Muscle of arm (tissue), 12 donors: ENCODE results near the gene CRISPLD2. TPM values are rescaled to one million over a fixed set of nuclear protein-coding genes. Genes with fewer than 3 reads are reported as not detected.

Source experiments
- DNase-seq: peaks from one replicate; pipeline ENCODE4 v3.0.0-alpha.2; 2013
- polyA plus RNA-seq, 12 donors: library from polyadenylated mRNA; unstranded; fragments of 120-200 nt; gene quantifications; one replicate each; pipeline ENCODE4 v1.2.1, GENCODE V29; 2013; ENCODE audit not compliant: insufficient read length in 12 of 12

CRISPLD2 gene
- polyA plus RNA-seq, 12 donors: 4.8 to 13.1 (median 6.9) TPM; not detected in 1

- DNase-seq: no peak
These were observed 63.5 kb downstream of the CRISPLD2 start for GRCh38 chr16:84883301-84883700.

DNA sequence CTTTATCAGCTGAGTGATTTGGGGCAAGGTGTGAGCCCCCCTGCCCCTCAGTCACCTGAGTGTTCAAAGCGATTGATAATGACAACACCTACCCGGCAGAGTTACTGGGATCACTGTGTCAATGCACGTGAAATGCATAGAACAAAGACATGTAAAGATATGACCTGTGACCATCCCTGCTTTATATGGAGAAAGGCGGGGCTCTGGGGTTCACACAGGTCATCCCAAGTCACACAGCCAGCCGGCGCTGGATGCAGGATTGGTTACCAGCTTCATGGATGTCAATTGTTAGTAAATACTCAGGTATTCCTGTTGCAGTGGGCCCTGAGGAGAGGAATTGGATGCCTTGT is 64.4 kb downstream of the CRISPLD2 start:
- no peak for DNase-seq

DNA sequence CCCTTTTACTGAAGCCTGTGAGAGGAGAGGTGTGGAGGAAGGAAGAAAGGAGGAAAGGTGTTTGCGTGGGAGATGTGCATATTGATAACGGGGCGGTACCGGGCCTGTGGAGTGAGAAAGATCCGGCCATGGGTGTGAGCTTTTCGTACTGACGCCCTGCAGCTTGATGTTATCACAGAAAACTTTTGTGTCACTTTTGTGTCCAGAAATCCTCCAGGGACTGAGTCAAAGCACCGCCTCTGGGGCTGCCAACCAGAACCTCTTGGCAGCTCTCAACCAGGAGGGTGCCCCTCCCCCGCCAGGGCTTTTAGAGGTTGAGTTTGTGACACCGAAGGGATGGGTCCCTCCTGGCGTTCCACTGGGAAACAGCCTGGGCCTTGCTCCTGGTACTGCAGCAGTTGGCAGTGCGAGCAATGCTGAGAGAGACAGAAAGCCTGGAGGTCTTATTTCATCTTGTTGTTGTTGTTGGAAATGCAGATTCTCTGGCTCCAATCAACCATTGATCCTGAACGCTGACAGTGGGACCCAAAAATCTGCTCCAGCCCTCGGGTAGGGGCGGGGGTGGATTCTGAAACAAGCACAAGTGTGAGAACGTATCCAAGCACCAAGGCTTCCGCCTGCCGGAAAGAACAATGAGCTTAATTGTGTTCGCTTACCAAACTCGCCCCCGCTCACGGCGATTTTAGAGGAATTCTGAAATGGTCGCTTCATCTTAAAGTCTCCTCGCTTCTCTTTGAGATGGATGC is 65.0 kb downstream of the CRISPLD2 start:
- no peak for DNase-seq

DNA sequence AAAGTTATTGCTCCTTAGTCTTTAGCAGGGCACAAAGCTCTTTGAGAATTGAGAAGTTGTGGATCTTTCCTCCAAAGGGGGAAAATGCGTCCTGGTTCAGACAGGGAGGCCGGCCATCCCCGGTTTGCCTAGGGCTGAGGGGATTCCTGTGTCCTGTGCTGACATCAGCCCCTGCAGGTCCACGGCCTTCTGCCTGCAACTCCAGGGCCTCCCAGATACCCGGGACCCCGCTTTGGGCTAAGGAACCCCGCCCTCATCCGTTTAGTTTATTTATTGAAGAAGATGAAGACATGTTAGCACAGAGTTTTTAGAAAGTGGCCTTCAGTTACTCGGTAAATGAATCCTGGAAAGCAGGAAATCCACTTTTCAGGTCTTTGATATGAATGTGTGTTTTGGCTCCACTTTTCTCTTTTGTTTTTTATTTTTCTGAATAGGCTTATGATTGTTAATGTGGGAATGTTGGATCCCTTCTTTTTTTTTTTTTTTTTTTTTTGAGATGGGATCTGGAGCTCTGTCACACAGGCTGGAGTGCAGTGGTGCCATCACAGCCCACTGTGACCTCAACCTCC is 65.6 kb downstream of the CRISPLD2 start:
- no peak for DNase-seq

DNA sequence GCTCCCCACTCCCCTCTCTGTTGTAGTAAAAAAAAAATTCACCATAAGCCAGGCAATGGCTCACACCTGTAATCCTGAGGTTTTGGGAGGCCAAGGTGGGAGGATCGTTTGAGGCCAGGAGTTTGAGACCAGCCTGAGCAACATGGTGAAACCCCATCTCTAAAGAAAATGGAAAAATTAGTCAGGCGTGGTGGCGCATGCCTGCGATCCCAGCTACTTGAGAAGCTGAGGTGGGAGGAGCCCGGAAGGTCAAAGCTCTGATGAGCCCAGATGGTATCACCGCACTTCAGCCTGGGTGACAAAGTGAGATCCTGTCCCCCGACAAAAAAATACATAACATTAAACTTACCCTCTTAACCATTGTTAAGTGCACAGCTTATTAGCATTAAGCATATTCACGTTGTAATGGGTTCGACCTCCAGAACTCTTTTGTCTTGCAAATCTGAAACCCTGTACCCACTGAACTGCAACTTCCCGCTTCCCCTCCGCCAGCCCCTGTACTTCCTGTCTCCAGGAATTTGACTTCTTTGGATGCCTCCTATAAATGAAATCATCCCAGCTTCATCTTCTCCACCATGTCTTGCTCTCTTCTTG is 66.8 kb downstream of the CRISPLD2 start:
- DNase-seq: no peak

DNA sequence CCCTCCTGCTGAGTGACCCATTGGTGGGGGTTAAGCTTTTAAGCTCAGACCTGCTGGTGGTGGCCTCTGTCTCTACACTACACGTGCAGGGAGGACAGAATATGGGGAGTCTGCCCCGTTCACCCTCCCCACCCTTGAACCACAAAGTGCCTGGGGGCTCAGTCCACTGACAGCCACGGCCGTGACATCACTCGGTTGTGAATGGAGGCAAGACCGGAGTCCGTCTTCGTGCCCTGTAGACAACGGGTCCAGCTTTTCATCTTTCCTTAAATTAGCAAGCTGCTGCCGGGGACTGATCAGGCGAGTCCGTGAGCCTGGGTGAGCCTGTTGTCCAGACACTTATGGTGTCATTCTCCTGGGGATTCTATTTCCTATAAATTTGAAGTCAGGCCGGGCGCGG is 67.4 kb downstream of the CRISPLD2 start:
- no peak for DNase-seq

- DNase-seq: no peak
These were observed 68.7 kb downstream of the CRISPLD2 start for GRCh38 chr16:84888450-84888849.

DNA sequence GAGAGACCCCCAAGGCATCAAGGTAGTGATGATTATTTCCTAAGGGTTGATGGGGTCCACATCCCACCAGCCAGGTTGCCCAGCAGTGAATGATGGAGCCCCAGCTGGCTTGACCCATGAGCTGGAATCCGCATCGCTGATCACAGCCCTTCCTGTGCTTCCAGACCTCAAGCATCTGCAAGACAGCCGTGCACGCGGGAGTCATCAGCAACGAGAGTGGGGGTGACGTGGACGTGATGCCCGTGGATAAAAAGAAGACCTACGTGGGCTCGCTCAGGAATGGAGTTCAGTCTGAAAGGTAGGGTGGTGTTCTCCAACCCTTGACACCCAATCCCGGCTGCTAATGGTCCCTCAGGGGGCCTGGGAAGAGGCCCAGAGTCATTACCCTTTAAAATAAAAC is 69.3 kb downstream of the CRISPLD2 start:
- DNase-seq: no peak

DNA sequence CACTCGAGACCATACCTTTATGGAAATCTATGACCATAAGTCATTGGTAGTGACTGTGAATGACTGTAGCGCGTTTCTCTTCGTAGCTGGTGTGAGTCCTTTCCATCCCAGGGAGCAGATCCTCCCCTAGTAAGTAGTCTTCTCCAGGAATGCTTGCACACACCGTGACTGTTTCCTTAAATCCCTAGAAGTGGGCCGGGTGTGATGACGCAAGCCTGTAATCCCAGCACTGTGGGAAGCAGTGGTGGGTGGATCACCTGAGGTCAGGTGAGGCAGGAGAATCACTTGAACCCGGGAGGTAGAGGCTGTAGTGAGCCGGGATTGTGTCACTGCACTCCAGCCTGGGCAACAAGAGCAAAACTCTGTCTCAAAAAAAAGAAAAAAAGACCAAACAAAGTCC is 70.6 kb downstream of the CRISPLD2 start:
- DNase-seq: no peak

DNA sequence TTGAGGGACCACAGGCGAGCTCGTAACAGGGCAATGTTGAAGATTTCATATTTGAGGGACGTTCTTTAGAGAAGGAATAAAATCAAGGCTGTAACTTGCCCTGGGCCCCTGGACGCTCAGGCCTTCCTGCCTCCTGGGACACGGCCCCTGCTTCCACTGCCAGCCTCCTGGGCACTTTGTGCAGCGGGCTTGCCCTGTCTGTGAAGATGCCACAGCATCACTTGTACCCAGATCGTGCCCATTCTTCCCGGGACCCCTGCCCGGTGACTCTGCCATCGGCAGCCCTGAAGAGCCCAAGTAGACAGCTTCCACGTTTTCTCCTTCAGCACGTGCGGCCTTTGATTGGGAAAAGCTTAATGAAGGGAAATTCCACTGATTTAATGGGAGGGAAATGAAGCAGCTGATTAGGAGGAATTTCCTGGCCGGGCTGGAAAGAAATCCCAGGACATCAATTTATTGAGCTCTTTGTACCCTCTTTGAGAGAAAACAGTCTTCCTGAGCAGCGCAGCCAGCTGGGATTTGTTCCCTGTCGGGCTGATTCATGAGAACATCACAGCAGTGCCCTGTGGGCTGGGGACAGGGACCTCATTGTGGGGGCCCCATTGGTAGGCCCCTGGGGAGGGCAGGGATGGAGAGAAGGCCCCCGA is 71.5 kb downstream of the CRISPLD2 start:
- DNase-seq: no peak

DNA sequence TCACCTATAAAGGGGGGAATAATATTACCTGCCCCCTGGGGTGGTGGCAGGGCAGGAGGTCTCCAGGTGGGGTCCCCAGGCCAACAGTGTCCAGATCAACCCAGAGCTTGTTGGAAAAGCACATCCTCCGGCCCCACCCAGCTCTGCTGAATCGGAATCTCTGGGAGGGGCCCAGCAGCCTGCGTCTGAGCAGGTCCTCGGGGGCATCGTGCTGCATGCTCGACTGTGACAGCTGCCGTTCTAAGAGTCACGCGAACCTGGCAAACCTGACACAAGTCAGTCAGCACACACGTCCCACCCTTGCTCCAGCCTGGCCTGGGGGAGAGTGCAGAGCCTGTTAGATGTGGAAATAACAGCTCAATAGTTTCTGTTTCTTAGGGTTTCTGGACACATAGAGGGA is 72.3 kb downstream of the CRISPLD2 start:
- no peak for DNase-seq

DNA sequence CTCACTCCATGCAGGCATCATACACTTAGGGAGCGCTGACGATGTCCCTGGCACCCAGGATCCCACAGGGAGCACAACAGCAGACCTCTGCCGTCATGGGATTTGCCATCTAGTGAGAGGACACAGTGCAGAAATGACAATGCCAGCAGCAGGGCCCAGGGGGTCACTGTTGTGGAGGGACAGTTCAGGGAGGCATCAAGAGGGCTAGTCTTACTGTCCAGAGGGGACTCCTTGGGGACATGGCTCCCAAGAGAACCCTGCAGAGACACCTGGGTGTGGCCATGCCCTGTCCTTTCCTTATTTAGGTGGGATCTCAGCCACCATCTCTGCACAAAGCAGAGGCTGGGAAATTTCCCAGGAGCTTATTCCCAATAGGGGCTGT is 73.7 kb downstream of the CRISPLD2 start:
- no peak for DNase-seq

DNA sequence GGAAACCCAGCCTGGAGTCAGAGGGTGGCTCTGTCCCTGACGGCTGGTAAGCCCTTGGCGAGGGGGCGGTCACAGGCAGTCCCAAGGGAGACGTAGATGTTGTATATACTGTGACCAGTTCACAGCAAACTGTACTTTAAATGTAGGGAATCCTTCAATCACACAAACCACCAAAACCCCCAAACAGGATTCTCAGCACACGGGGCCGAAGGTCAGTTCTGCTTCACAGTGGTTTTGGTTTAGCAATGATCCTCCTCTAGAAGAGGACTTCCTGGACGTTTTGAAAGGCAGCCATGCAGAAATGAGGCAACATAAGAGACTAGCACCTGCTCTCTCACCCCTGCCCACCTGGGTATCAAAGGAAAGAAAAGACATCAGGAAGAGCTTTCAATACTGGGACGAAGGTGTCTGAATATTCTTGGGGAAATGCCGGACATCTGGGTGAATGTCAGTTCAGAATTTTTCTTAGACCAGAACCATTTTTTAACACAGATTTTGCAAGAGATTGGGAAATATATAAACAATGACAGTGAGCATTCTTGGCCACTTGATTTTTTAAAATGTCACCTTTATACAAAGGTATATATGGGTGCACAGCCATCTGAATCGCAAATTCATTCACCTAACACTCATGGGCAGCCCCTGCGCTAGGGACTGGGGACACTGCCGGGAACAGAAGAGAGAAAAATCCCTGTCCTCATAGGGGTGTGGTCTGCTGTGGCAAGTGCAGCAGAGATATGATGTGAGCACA is 74.2 kb downstream of the CRISPLD2 start:
- no peak for DNase-seq

DNA sequence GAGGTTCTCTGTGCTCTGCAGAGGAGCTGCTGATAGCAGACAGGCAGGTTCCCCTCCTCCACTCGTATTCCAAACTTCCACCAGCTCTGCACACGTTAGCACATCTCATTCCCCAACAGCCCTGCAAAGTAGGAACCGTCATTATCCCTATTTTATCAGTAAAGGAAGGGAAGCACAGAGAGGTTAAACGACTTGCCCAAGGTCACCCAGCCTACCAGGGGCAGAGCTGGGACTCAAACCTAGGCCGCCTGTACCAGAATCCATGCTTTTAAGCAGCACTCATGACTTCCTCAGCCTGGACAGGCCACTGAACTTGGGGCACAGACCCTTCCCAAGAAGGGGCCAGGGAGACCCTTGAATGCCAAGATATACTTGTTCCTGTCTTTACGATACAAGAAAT is 75.2 kb downstream of the CRISPLD2 start:
- DNase-seq: no peak

GRCh38 chr16:84896847-84897246 is 77.1 kb downstream of the CRISPLD2 start:
- no peak for DNase-seq

GRCh38 chr16:84897911-84898377 is 78.2 kb downstream of the CRISPLD2 start:
- DNase-seq: no peak

DNA sequence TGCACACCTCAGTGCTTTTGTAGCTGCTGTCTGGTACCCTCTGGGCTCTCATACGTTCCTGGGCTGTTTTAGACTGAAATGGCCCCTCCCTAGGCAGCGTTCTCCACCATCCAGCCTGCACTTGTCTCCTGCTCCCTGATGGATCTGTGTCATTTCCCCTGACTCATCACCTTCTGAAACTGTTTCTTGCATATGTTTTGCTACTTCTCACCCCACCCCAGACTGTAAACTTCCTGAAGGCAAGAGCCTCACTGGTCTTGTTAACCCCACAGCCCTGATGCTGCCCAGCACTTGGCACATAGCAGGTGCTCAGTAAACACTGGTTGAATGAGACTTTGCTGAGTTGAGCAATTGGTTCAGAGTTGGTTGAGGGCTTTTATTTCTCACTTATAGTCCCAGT is 78.7 kb downstream of the CRISPLD2 start:
- no peak for DNase-seq

GRCh38 chr16:84899414-84899813 is 79.6 kb downstream of the CRISPLD2 start:
- DNase-seq: no peak

DNA sequence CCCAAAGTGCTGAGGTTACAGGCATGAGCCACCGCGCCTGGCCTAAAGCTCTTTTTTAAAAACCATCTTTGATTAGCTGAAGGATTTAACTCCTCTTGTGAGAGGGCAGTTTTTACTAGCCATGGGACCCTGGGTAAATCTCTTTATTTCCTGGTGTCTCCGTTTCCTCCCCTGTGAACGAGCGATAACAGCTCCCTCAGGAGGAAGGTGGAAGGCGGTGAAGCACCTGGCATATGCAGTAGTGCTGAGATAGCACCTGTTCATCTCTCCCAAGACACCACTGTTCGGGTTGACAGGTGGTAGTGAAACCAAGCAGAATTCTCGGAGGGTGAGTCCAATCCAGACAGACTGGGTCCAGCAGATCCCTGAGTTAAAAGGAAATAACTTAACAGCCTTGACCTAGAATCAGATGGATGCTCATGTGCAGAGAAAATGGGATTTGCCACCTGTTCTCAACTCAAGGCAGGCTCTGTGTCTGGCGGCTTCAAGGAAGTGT is 86.2 kb downstream of the CRISPLD2 start:
- DNase-seq: no peak

- DNase-seq: no peak
These were observed 87.3 kb downstream of the CRISPLD2 start for GRCh38 chr16:84907051-84907450.

DNA sequence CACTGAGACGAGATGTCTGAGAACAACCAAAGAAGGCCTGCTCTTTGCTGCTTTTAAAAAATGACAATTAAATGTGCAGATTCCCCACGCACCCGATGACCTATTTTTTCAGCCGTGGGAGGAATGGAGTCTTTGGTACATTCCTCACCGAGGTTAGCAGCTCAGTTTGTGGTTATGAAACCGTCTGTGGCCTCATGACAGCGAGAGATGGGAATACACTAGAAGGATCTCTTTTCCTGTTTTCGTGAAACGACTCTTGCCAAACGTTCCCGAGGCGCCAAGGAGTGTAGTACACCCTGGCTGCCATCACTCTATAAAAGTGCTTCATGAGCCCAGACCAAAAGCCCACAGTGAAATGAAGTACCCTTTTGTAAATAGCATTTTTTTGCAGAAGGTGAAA is 87.8 kb downstream of the CRISPLD2 start:
- no peak for DNase-seq

DNA sequence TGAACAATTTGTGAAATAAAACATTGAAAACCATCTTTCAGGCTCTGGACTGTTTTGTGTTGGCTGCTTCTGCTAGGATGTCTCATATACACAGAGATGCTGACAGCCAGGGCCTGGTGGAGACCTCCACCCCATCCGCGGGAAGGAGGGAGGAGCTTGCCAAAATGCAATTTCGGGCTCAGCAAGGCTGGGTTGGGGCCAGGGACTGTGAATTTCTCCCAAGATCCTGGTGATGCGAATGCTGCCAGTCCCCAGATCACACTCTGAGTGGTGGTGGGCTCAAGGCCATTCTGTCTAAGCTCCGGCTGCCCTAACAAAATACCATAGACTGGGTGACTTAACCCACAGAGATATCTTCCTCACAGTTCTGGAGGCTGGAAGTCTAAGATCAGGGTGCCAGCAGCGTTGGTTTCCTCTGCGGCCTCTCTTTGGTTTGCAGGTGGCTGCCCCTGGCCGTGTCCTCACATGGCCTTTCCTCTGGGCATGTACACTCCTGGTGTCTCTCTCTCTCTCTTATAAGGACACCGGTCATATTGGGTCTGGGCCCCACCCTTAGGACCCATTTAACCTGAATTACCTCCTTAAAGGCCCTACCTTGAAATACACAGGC is 89.8 kb downstream of the CRISPLD2 start:
- no peak for DNase-seq
